Measurements from ENCODE around the gene CEBPB. TPM values are rescaled to one million over a fixed set of nuclear protein-coding genes. Genes with fewer than 3 reads are reported as not detected.
"Not testable (repeated sequence)": the region's sequence is repeated elsewhere in the genome, so short reads cannot be mapped to it uniquely, and the experiment has no call there.

CEBPB gene
- total RNA-seq, 2 donors from 2014 or later: 32.0 to 34.0 TPM

GRCh38 chr20:50175938-50176933 lies 14.4 kb upstream of the CEBPB start:
- TF ChIP-seq, protein P1, sequence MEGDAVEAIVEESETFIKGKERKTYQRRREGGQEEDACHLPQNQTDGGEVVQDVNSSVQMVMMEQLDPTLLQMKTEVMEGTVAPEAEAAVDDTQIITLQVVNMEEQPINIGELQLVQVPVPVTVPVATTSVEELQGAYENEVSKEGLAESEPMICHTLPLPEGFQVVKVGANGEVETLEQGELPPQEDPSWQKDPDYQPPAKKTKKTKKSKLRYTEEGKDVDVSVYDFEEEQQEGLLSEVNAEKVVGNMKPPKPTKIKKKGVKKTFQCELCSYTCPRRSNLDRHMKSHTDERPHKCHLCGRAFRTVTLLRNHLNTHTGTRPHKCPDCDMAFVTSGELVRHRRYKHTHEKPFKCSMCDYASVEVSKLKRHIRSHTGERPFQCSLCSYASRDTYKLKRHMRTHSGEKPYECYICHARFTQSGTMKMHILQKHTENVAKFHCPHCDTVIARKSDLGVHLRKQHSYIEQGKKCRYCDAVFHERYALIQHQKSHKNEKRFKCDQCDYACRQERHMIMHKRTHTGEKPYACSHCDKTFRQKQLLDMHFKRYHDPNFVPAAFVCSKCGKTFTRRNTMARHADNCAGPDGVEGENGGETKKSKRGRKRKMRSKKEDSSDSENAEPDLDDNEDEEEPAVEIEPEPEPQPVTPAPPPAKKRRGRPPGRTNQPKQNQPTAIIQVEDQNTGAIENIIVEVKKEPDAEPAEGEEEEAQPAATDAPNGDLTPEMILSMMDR (IDR thresholded peaks at IDR 0.05): no peak
- Histone ChIP-seq H3K9ac (ENCODE audit: low read depth in 2 of 2, low read length in 2 of 2) (no peak overlapping the region), H3K4me1 (no peaks in the 10 kb centered on the region), H3K27me3 (no peaks in the 10 kb centered on the region), H3K9me3 (no peaks in the 10 kb centered on the region), H3K36me3 (no peaks in the 10 kb centered on the region), H3K4me3 (no peak overlapping the region), H3K27ac (no peak overlapping the region)
- intact Hi-C loops (cut with DNase I): loop anchor here (5.0 kb wide), 1 partner anchor 194 kb away; the partner anchor contains the start of gene SNAI1
- no peak for DNase-seq

DNA sequence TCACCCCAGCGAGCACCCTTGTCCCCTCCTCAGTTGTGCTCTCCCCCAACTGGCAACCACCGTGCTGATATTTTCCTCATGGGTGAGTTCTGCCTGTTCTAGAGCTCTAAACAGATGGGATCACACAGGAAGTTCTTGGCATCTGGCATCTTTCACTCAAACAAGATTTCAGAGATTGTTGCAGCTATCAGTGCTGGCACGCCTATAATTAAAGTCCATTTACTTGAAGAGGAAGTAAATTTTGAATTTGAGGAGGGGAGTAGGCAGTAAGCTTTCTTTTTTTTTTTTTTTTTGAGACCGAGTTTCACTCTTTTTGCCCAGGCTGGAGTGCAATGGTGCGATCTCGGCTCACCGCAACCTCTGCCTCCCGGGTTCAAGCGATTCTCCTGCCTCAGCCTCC lies 12.0 kb upstream of the CEBPB start:
- not testable (repeated sequence) for H3K27ac ChIP-seq; H3K9ac ChIP-seq (ENCODE audit: low read depth in 2 of 2, low read length in 2 of 2); H3K9me3 ChIP-seq; H3K36me3 ChIP-seq; H3K4me3 ChIP-seq; H3K4me1 ChIP-seq; DNase-seq; H3K27me3 ChIP-seq
- intact Hi-C loops (cut with DNase I): loop anchor here (5.0 kb wide), 1 partner anchor 196 kb away; the partner anchor contains the start of gene SNAI1

- TF ChIP-seq, protein P1 (IDR thresholded peaks at IDR 0.05): no peak
- Histone ChIP-seq H3K27ac (no peak overlapping the region), H3K9ac (ENCODE audit: low read depth in 2 of 2, low read length in 2 of 2) (no peak overlapping the region), H3K9me3 (no peaks in the 10 kb centered on the region), H3K4me3 (no peak overlapping the region), H3K4me1 (no peaks in the 10 kb centered on the region), H3K27me3 (no peaks in the 10 kb centered on the region), H3K36me3 (no peaks in the 10 kb centered on the region)
- no peak for DNase-seq
- intact Hi-C loops (cut with DNase I): loop anchor here (10.0 kb wide), 1 partner anchor 553 kb away; the partner anchor contains the start of gene PARD6B
Measured at GRCh38 chr20:50181344-50181743, 9.3 kb upstream of the CEBPB start.

GRCh38 chr20:50182346-50182745 lies 8.3 kb upstream of the CEBPB start:
- Histone ChIP-seq H3K9me3 (no peaks in the 10 kb centered on the region), H3K27me3 (no peaks in the 10 kb centered on the region), H3K36me3 (no peaks in the 10 kb centered on the region), H3K4me3 (no peak overlapping the region), H3K9ac (ENCODE audit: low read depth in 2 of 2, low read length in 2 of 2) (no peak overlapping the region), H3K27ac (no peak overlapping the region), H3K4me1 (no peaks in the 10 kb centered on the region)
- intact Hi-C loops (cut with DNase I): loop anchor here (10.0 kb wide), 1 partner anchor 552 kb away; the partner anchor contains the start of gene PARD6B
- TF ChIP-seq, protein P1 (IDR thresholded peaks at IDR 0.05): no peak
- no peak for DNase-seq

DNA sequence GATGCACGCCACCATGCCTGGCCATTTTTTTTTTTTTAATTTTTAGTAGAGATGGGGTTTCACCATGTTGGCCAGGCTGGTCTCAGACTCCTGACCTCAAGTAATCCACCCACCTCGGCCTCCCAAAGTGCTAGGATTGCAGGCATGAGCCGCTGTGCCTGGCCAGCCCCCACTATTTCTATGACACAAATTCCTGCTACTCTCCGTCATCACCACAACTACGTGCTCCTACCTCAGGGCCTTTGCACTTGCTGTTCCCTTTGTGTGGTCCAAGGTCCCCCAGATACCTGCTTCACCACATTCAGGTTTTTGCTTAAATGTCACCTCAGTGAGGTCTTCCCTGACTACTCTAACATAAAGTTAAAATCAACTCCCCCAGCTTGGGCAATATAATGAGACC lies 5.2 kb upstream of the CEBPB start:
- Histone ChIP-seq H3K27ac (no peak overlapping the region), H3K9me3 (no peaks in the 10 kb centered on the region), H3K36me3 (no peaks in the 10 kb centered on the region), H3K9ac (ENCODE audit: low read depth in 2 of 2, low read length in 2 of 2) (no peak overlapping the region), H3K4me1 (no peaks in the 10 kb centered on the region), H3K4me3 (no peak overlapping the region), H3K27me3 (no peaks in the 10 kb centered on the region)
- no peak for DNase-seq
- TF ChIP-seq, protein P1 (IDR thresholded peaks at IDR 0.05): no peak
- intact Hi-C loops (cut with DNase I): loop anchor here (5.0 to 10.0 kb wide), 2 partner anchors 392 to 549 kb away; partner anchors contain the start of gene PARD6B
